K562 (cell line): ENCODE results near the gene WDR54. TPM values are rescaled to one million over a fixed set of nuclear protein-coding genes. Genes with fewer than 3 reads are reported as not detected.
"Not testable (repeated sequence)": the region's sequence is repeated elsewhere in the genome, so short reads cannot be mapped to it uniquely, and the experiment has no call there.

Experiments
- ATAC-seq: fragments of 200-7000 bp; cut with Tn5 transposase; 3 replicates; pipeline ENCODE4 v1.9.1; 2020; ENCODE audit warnings: moderate library complexity
- BruUV-seq: library from RNA; stranded (reverse); fragments of 400-500 nt; replicated peaks from 2 replicates; lab custom pipeline; 2021; lab: Mats Ljungman, UMichigan
- CTCF ChIA-PET: fragments of 300-600 bp; formaldehyde crosslinking; extraction: SDS; loops from one replicate; lab custom pipeline; 2021; ENCODE audit warnings: low intra/inter-chr PET ratio; lab: Yijun Ruan, JAX
- POLR2A ChIA-PET: fragments of 300-600, 350-650 bp; sonication (Branson Sonifier 250); formaldehyde crosslinking; extraction: SDS; loops from one replicate; lab custom pipeline; 2021; ENCODE audit warnings: antibody characterized with exemption, inconsistent platforms; lab: Yijun Ruan, JAX
- DNase-seq, 4 experiments: peaks; one replicate each; pipeline versions ENCODE4 v3.0.0 to v3.0.0-alpha.2; 2011 to 2018; ENCODE audit warnings: low spot score in 3 of 4, mixed read lengths in 3 of 4; ENCODE audit errors: extremely low read depth in 1 of 4
- FAIRE-seq: peaks from 2 replicates; lab custom pipeline; 2011; peaks lifted over from hg19 to GRCh38; lab: Jason Lieb, UNC
- H2AFZ ChIP-seq: 2 replicates; pipeline ENCODE4 v1.6.0; 2011; ENCODE audit warnings: low read depth, low read length, control low read depth, inconsistent platforms
- H3K27ac ChIP-seq: fragments of 200-600 bp; 3 replicates; pipeline ENCODE4 v1.8.0; 2011; ENCODE audit warnings: low read depth, mild to moderate bottlenecking, control low read depth, inconsistent platforms, low read length, moderate library complexity, mixed read lengths; ENCODE audit errors: extremely low read depth
- H3K27me3 ChIP-seq, 2 experiments: fragments of 300-600 bp in 1 of 2; 2 replicates in 1 of 2; 3 replicates in 1 of 2; pipeline versions ENCODE4 v1.6.0 to v1.8.0; 2011; ENCODE audit warnings: inconsistent platforms in 2 of 2, low read length in 2 of 2, mild to moderate bottlenecking in 1 of 2, mixed read lengths in 1 of 2, moderate library complexity in 1 of 2; ENCODE audit not compliant: control insufficient read depth in 2 of 2, insufficient read depth in 2 of 2
- H3K36me3 ChIP-seq: fragments of 300-600 bp; 3 replicates; pipeline ENCODE4 v1.8.0; 2011; ENCODE audit warnings: mild to moderate bottlenecking, low read length, inconsistent platforms; ENCODE audit not compliant: control insufficient read depth, insufficient read depth
- H3K4me1 ChIP-seq, 2 experiments: fragments of 200-600 bp in 1 of 2; replicated peaks in 1 of 2; 2 replicates in 1 of 2; 3 replicates in 1 of 2; pipeline versions ENCODE4 v1.5.1 to v1.8.0; 2011; ENCODE audit warnings: inconsistent platforms in 2 of 2, low read length in 2 of 2, mild to moderate bottlenecking in 1 of 2, mixed read lengths in 1 of 2, moderate library complexity in 1 of 2; ENCODE audit not compliant: control insufficient read depth in 2 of 2, insufficient read depth in 2 of 2
- H3K4me2 ChIP-seq: 2 replicates; pipeline ENCODE4 v1.6.1; 2011; ENCODE audit warnings: low read length, control low read depth, inconsistent platforms, mixed read lengths; ENCODE audit not compliant: insufficient read depth
- H3K4me3 ChIP-seq: fragments of 200-600 bp; sonication (generic), shearing (Covaris generic); 2 replicates; pipeline ENCODE4 v1.5.1; 2016; ENCODE audit warnings: control low read depth, inconsistent platforms
- H3K79me2 ChIP-seq: fragments of 200-600 bp; 3 replicates; pipeline ENCODE4 v1.8.0; 2011; ENCODE audit warnings: low read length, inconsistent platforms; ENCODE audit not compliant: control insufficient read depth, insufficient read depth
- H3K9ac ChIP-seq, 2 experiments: 2 replicates each; pipeline versions ENCODE4 v1.6.0 to v1.6.1; 2011; ENCODE audit warnings: low read depth in 2 of 2, low read length in 2 of 2, control low read depth in 1 of 2, inconsistent platforms in 1 of 2, mild to moderate bottlenecking in 1 of 2, mixed read lengths in 1 of 2; ENCODE audit not compliant: insufficient read depth in 1 of 2
- H3K9me1 ChIP-seq: one replicate; pipeline ENCODE4 v1.6.0; 2011; ENCODE audit warnings: inconsistent platforms, mild to moderate bottlenecking, low read length, moderate library complexity; ENCODE audit not compliant: control insufficient read depth, insufficient read depth
- H3K9me3 ChIP-seq: replicated peaks from 2 replicates; pipeline ENCODE4 v1.5.1; 2011; ENCODE audit warnings: low read depth, low read length, inconsistent platforms; ENCODE audit not compliant: control insufficient read depth, insufficient read depth
- H4K20me1 ChIP-seq: replicated peaks from 2 replicates; pipeline ENCODE4 v1.6.1; 2011; ENCODE audit warnings: low read length, inconsistent platforms, mixed read lengths; ENCODE audit not compliant: control insufficient read depth, insufficient read depth
- KDM5B ChIP-seq: fragments of 200-600 bp; sonication (generic); IDR thresholded peaks from 2 replicates; pipeline ENCODE4 v1.6.1; 2012; ENCODE audit warnings: low read depth, mild to moderate bottlenecking, moderate library complexity, low read length, control low read depth, inconsistent platforms; ENCODE audit not compliant: insufficient replicate concordance
- POLR2A ChIP-seq: fragments of 450-650 bp; conservative IDR thresholded peaks from 2 replicates; pipeline ENCODE4 v1.6.1; 2016
- POLR2B ChIP-seq: fragments of 450-650 bp; IDR thresholded peaks from 2 replicates; pipeline ENCODE4 v1.6.1; 2018; ENCODE audit warnings: low read depth; ENCODE audit not compliant: partially characterized antibody
- POLR2G ChIP-seq: fragments of 200-400 bp; formaldehyde crosslinking; IDR thresholded peaks from 2 replicates; pipeline ENCODE4 v1.6.1; 2017; ENCODE audit warnings: low read depth, mild to moderate bottlenecking, antibody characterized with exemption, low read length, moderate library complexity
- SUPT5H ChIP-seq: fragments of 450-650 bp; IDR thresholded peaks from 2 replicates; pipeline ENCODE4 v1.6.1; 2016
- WGBS: fragments of 100-300 bp; shearing (Covaris generic); methylation state at CpG from one replicate; pipeline ENCODE4 v1.1.6; 2016; ENCODE audit warnings: low coverage, mixed read lengths; ENCODE audit not compliant: insufficient coverage; ENCODE audit errors: missing lambda C conversion rate; 5-methylcytosine and 5-hydroxymethylcytosine counted together
- in situ Hi-C: fragments of 300-500 bp; cut with MboI; formaldehyde crosslinking; loops from 4 replicates; pipeline ENCODE4 v1.15.0; 2018; ENCODE audit warnings: inconsistent platforms, mixed read lengths
- intact Hi-C: fragments of 100-400 bp; cut with micrococcal nuclease; formaldehyde crosslinking; loops from 2 replicates; pipeline ENCODE4 v1.14.2; 2022
- polyA plus RNA-seq, 8 experiments: library from polyadenylated mRNA; depleted of rRNA in 4 of 8; stranded (reverse) in 5 of 8; unstranded in 3 of 8; fragments of >200 nt; fragmentation: Nextera tagmentation in 2 of 8; fragmentation: Illumina TruSeq in 1 of 8; extraction: Ambion mirVana in 2 of 8; extraction: Trizol in 1 of 8; gene quantifications; 2 replicates each; pipeline versions ENCODE4 v1.2.1 to v1.2.3, GENCODE V29; 2011 to 2014; ENCODE audit warnings: inconsistent platforms in 1 of 8, missing spikeins in 1 of 8
- total RNA-seq, 7 experiments: library from RNA; depleted of rRNA in 6 of 7; stranded (reverse); fragments of >200 nt in 6 of 7; fragmentation: Illumina TruSeq in 2 of 7; extraction: Trizol in 2 of 7; gene quantifications; 2 replicates each; pipeline versions ENCODE4 v1.2.1 to v1.2.3, GENCODE V29; 2011 to 2021; ENCODE audit warnings: low replicate concordance in 1 of 7

The WDR54 gene
- total and polyA plus RNA-seq, 9 of the 15 experiments (the other 6 are each of a cell fraction or from before 2014, with no cell fraction given): 5.2 to 15.2 (median 7.4) TPM

GRCh38 chr2:74459503-74460118 is 38.1 kb downstream of the WDR54 start:
- H3K4me2 ChIP-seq, H3K9me1 ChIP-seq, H3K9me3 ChIP-seq, DNase-seq, H3K27me3 ChIP-seq, H3K4me3 ChIP-seq, H2AFZ ChIP-seq, H4K20me1 ChIP-seq, ATAC-seq, FAIRE-seq, BruUV-seq, intact Hi-C loops, CTCF ChIA-PET, in situ Hi-C loops, H3K27ac ChIP-seq: not testable (repeated sequence)
- WGBS: 51% methylated on average over 13 of the region's 13 CpGs
- H3K79me2 ChIP-seq: peaks cover 21% of the 10 kb centered on the region
- H3K9ac ChIP-seq: 0 out of 4 replicates have a peak overlapping the region, but pooled peaks of 1 of the 2 experiments have one; percentile 67
- H3K4me1 ChIP-seq: peaks cover 10 to 41% of the 10 kb centered on the region in 2 experiments
- TF ChIP-seq POLR2B (peak; percentile 58), SUPT5H (peak; percentile 62; the same call in 1 of the 2 replicates), POLR2A (peak; percentile 67), KDM5B (peak; percentile 1), POLR2G (peak; percentile 39; the same call in 1 of the 2 replicates)
- H3K36me3 ChIP-seq: peaks cover 35% of the 10 kb centered on the region
- POLR2A ChIA-PET: interaction anchor here (0.6 to 2.5 kb wide), 6 partner anchors 22 to 433 kb away, joined by 3 to 12 read pairs (median 4); partner anchors contain the start of genes AUP1, C2orf81, HTRA2 and WDR54
